CD4-positive, CD25-positive, alpha-beta regulatory T cell (primary cell): ENCODE measurements around the gene TAF11L2. TPM values are rescaled to one million over a fixed set of nuclear protein-coding genes. Genes with fewer than 3 reads are reported as not detected.
"Not testable (repeated sequence)": the region's sequence is repeated elsewhere in the genome, so short reads cannot be mapped to it uniquely, and the experiment has no call there.

Source experiments
- ATAC-seq, 2 donors: fragments of 150-1000 bp; cut with Tn5 transposase; one replicate each; pipeline ENCODE4 v1.10.0; 2021; ENCODE audit warnings: low read depth in 2 of 2, moderate number of reproducible peaks in 2 of 2, moderate library complexity in 1 of 2
- DNase-seq, 3 donors: peaks; one replicate each; pipeline versions ENCODE4 v3.0.0 to v3.0.0-alpha.2; 2012 to 2022; ENCODE audit warnings: mixed read lengths in 1 of 3
- H3K27ac ChIP-seq: one replicate; pipeline ENCODE4 v1.7.0; 2013; ENCODE audit warnings: mild to moderate bottlenecking, low read length; ENCODE audit not compliant: insufficient read depth, poor library complexity, severe bottlenecking
- H3K27me3 ChIP-seq: one replicate; pipeline ENCODE4 v1.7.0; 2013; ENCODE audit warnings: low read length; ENCODE audit not compliant: control insufficient read depth, insufficient read depth
- H3K36me3 ChIP-seq: one replicate; pipeline ENCODE4 v1.7.0; 2013; ENCODE audit warnings: mild to moderate bottlenecking, low read length, moderate library complexity; ENCODE audit not compliant: control insufficient read depth, insufficient read depth
- H3K4me1 ChIP-seq: 2 replicates; pipeline ENCODE4 v1.7.0; 2013; ENCODE audit warnings: mild to moderate bottlenecking, low read length; ENCODE audit not compliant: insufficient read depth, control insufficient read depth, poor library complexity, severe bottlenecking
- H3K4me3 ChIP-seq: one replicate; pipeline ENCODE4 v1.7.0; 2013; ENCODE audit warnings: low read depth, mild to moderate bottlenecking, low read length, moderate library complexity
- H3K9me3 ChIP-seq, 2 experiments: 1 replicate in 1 of 2; 2 replicates in 1 of 2; pipeline ENCODE4 v1.7.0; 2013; ENCODE audit warnings: low read length in 2 of 2, mild to moderate bottlenecking in 1 of 2, moderate library complexity in 1 of 2; ENCODE audit not compliant: control insufficient read depth in 2 of 2
- H3K27ac Mint-ChIP-seq, 3 donors: one replicate each; pipeline ENCODE4 v1.8.0; 2020 to 2022; ENCODE audit warnings: mild to moderate bottlenecking in 3 of 3, mixed read lengths in 3 of 3, moderate library complexity in 2 of 3
- H3K27me3 Mint-ChIP-seq: one replicate; pipeline ENCODE4 v1.8.0; 2022; ENCODE audit warnings: mild to moderate bottlenecking, mixed read lengths
- H3K36me3 Mint-ChIP-seq: one replicate; pipeline ENCODE4 v1.8.0; 2020; ENCODE audit warnings: mixed read lengths
- H3K4me1 Mint-ChIP-seq, 4 donors: one replicate each; pipeline ENCODE4 v1.8.0; 2020 to 2022; ENCODE audit warnings: mixed read lengths in 4 of 4, mild to moderate bottlenecking in 1 of 4
- H3K4me3 Mint-ChIP-seq, 4 donors: one replicate each; pipeline ENCODE4 v1.8.0; 2020 to 2022; ENCODE audit warnings: mild to moderate bottlenecking in 4 of 4, mixed read lengths in 4 of 4, moderate library complexity in 3 of 4
- H3K9me3 Mint-ChIP-seq, 7 donors: one replicate each; pipeline ENCODE4 v1.8.0; 2020 to 2022; ENCODE audit warnings: mixed read lengths in 7 of 7, mild to moderate bottlenecking in 3 of 7, moderate library complexity in 2 of 7
- polyA plus RNA-seq, 4 donors: library from polyadenylated mRNA; unstranded; fragments of 300-500 nt; fragmentation: Illumina TruSeq; gene quantifications; one replicate each; pipeline ENCODE4 v1.2.3, GENCODE V29; 2021
- total RNA-seq: library from RNA; stranded (reverse); gene quantifications from one replicate; pipeline ENCODE4 v1.2.3, GENCODE V29; 2022

TAF11L2 gene
- total and polyA plus RNA-seq, 5 donors from 2014 or later, result not detected

GRCh38 chr5:17497446-17497845, 585 bp upstream of the TAF11L2 start:
- peaks cover 0 to 18% (median 5%) of the 10 kb centered on the region in 7 donors for H3K9me3 Mint-ChIP-seq
- no peaks in the 10 kb centered on the region for H3K4me1 Mint-ChIP-seq
- ATAC-seq, result no peak
- no peak for DNase-seq
- no peaks in the 10 kb centered on the region for H3K36me3 Mint-ChIP-seq
- Histone ChIP-seq H3K36me3 (no peaks in the 10 kb centered on the region), H3K9me3 (no peaks in the 10 kb centered on the region), H3K27me3 (no peaks in the 10 kb centered on the region), H3K4me1 (no peaks in the 10 kb centered on the region), H3K4me3 (no peak overlapping the region), H3K27ac (no peak overlapping the region)
- H3K4me3 Mint-ChIP-seq, result no peak overlapping the region
- no peaks in the 10 kb centered on the region for H3K27me3 Mint-ChIP-seq
- H3K27ac Mint-ChIP-seq, result no peak overlapping the region

DNA sequence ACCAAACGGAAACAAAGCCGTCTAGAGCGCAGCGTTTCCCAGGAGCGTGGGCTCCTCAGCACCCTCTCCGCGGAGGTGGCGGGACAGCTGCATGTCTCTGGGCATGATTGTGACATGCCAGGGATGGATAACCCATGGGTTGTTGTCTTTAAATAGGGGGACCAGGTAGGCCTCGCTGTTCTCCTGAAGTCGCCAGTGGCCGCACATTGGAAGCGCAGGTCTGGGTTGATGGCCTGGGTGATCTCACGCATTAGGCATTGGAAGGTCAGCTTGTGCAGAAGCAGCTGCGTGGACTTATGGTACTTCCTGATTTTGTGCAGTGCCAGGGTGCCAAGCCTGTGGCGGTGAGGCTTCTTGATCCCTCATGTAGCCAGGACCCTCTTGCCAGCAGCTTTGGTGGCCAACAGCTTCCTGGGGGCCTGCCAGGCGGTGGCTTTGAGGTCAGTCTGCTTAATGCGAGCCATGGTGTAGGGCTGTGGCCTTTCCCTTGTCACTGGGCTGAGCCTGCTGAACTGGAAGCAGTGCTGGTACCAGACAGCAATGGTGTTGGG, 13.8 kb downstream of the TAF11L2 start:
- H3K36me3 ChIP-seq, result no peaks in the 10 kb centered on the region
- no peak overlapping the region for H3K4me3 ChIP-seq
- H3K27me3 ChIP-seq, result no peaks in the 10 kb centered on the region
- Mint-ChIP-seq H3K27ac (no peak overlapping the region), H3K36me3 (no peaks in the 10 kb centered on the region), H3K4me1 (no peaks in the 10 kb centered on the region), H3K9me3 (peaks cover 0 to 11% (median 3%) of the 10 kb centered on the region in 7 donors), H3K27me3 (no peaks in the 10 kb centered on the region), H3K4me3 (no peak overlapping the region)
- DNase-seq (no peak), ATAC-seq (no peak)
- no peak overlapping the region for H3K27ac ChIP-seq
- H3K4me1 ChIP-seq, result no peaks in the 10 kb centered on the region
- no peaks in the 10 kb centered on the region for H3K9me3 ChIP-seq

DNA sequence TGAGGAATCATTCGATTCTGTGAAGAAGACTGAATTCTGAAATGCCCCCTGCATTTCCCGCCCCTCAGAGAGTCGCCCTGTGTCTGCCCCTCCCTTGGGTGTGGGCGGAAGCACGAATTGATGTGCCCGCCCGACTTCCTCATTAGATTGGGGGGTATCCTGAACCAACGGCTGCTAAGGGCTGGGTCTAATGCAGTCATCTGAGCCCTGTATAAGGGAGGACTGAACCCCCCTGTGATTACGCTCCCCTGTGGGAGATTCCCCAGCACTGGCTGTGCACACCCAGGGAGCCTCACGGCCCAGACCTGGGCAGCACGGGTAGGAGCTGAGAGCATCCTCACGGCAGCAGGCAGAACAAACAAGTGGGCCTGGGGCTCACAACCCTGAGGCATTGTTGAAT, 19.5 kb downstream of the TAF11L2 start:
- not testable (repeated sequence) for H3K4me3 ChIP-seq, ATAC-seq, H3K36me3 Mint-ChIP-seq, H3K27ac Mint-ChIP-seq, H3K36me3 ChIP-seq, H3K27me3 Mint-ChIP-seq, H3K9me3 ChIP-seq, H3K27me3 ChIP-seq, H3K4me1 ChIP-seq, H3K27ac ChIP-seq, H3K4me1 Mint-ChIP-seq, H3K4me3 Mint-ChIP-seq, H3K9me3 Mint-ChIP-seq
- peak in 2 of 3 donors; percentile 0 to 7 for DNase-seq

DNA sequence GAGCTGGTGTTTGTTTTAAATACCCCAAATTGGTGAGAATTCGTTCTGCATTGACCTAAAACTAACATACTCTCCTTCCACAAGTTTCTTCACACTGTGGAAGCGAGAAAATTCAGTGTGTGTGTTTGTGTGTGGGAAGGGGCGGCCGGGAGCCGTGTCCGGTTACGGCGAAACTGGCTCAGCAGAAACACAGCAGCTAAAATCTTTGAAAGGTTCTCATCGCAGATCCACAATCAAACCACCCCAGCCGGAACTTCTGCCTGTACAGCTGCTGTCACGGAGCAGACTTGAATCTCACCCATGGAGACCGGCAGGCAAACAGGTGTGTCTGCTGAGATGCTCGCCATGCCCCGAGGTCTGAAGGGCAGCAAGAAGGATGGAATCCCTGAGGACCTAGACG, 20.0 kb downstream of the TAF11L2 start, which contains the start of gene TAF11L3:
Gene TAF11L3, plus strand, starts transcription at position 301 of the 400 bp plus-strand sequence.
- H3K27me3 ChIP-seq, DNase-seq, H3K27me3 Mint-ChIP-seq, H3K9me3 ChIP-seq, H3K9me3 Mint-ChIP-seq, H3K27ac Mint-ChIP-seq, H3K36me3 ChIP-seq, H3K4me1 Mint-ChIP-seq, H3K4me1 ChIP-seq, H3K4me3 ChIP-seq, H3K36me3 Mint-ChIP-seq, ATAC-seq, H3K27ac ChIP-seq, H3K4me3 Mint-ChIP-seq: not testable (repeated sequence)

DNA sequence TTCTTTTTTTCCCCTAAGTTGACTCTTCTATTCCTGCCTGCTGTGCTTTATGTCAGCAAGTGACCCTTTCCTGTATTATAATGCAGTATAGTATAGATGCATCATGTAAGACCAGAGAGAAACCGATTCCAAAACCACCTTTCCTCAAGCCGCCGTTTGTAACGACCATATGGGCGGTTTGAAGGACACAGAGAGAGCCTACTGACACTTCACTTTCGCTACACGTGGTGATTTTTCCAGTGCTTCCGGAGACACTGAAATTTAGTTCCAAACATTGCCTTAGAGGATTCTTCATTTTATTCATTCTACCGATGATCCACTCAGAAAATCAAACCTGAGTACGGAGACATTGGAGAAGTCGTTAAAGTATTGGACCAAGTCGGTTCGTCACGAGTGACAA, 21.5 kb downstream of the TAF11L2 start:
- H3K4me1 ChIP-seq, H3K4me3 Mint-ChIP-seq, H3K4me1 Mint-ChIP-seq, H3K4me3 ChIP-seq, H3K9me3 Mint-ChIP-seq, DNase-seq, H3K27me3 Mint-ChIP-seq, H3K27ac Mint-ChIP-seq, H3K36me3 Mint-ChIP-seq, H3K36me3 ChIP-seq, ATAC-seq, H3K9me3 ChIP-seq, H3K27ac ChIP-seq, H3K27me3 ChIP-seq: not testable (repeated sequence)

DNA sequence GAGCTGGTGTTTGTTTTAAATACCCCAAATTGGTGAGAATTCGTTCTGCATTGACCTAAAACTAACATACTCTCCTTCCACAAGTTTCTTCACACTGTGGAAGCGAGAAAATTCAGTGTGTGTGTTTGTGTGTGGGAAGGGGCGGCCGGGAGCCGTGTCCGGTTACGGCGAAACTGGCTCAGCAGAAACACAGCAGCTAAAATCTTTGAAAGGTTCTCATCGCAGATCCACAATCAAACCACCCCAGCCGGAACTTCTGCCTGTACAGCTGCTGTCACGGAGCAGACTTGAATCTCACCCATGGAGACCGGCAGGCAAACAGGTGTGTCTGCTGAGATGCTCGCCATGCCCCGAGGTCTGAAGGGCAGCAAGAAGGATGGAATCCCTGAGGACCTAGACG, 23.5 kb downstream of the TAF11L2 start, which contains the start of gene TAF11L4:
Gene TAF11L4, plus strand, starts transcription at position 301 of the 400 bp plus-strand sequence.
- not testable (repeated sequence) for H3K9me3 ChIP-seq, H3K27ac ChIP-seq, H3K4me3 ChIP-seq, ATAC-seq, H3K27ac Mint-ChIP-seq, H3K36me3 Mint-ChIP-seq, H3K36me3 ChIP-seq, H3K4me1 ChIP-seq, H3K4me3 Mint-ChIP-seq, H3K4me1 Mint-ChIP-seq, H3K27me3 Mint-ChIP-seq, H3K27me3 ChIP-seq, DNase-seq, H3K9me3 Mint-ChIP-seq

DNA sequence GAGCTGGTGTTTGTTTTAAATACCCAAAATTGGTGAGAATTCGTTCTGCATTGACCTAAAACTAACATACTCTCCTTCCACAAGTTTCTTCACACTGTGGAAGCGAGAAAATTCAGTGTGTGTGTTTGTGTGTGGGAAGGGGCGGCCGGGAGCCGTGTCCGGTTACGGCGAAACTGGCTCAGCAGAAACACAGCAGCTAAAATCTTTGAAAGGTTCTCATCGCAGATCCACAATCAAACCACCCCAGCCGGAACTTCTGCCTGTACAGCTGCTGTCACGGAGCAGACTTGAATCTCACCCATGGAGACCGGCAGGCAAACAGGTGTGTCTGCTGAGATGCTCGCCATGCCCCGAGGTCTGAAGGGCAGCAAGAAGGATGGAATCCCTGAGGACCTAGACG, 26.9 kb downstream of the TAF11L2 start, which contains the start of gene TAF11L5:
Gene TAF11L5, plus strand, starts transcription at position 301 of the 400 bp plus-strand sequence.
- H3K4me1 Mint-ChIP-seq, H3K4me3 ChIP-seq, ATAC-seq, H3K36me3 ChIP-seq, H3K27me3 ChIP-seq, H3K4me3 Mint-ChIP-seq, H3K27ac Mint-ChIP-seq, H3K27ac ChIP-seq, DNase-seq, H3K27me3 Mint-ChIP-seq, H3K9me3 ChIP-seq, H3K4me1 ChIP-seq, H3K36me3 Mint-ChIP-seq, H3K9me3 Mint-ChIP-seq: not testable (repeated sequence)

DNA sequence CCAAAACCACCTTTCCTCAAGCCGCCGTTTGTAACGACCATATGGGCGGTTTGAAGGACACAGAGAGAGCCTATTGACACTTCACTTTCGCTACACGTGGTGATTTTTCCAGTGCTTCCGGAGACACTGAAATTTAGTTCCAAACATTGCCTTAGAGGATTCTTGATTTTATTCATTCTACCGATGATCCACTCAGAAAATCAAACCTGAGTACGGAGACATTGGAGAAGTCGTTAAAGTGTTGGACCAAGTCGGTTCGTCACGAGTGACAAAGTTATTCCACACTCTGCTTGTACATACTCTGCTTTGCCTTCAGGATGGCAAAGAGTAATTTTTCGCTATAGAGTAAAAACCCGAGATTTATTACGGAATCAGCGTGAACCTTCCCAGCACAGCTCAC, 28.5 kb downstream of the TAF11L2 start:
- H3K4me1 Mint-ChIP-seq, H3K4me1 ChIP-seq, H3K27ac ChIP-seq, ATAC-seq, H3K4me3 Mint-ChIP-seq, H3K27me3 Mint-ChIP-seq, H3K27ac Mint-ChIP-seq, H3K36me3 ChIP-seq, H3K9me3 Mint-ChIP-seq, H3K36me3 Mint-ChIP-seq, H3K27me3 ChIP-seq, H3K9me3 ChIP-seq, H3K4me3 ChIP-seq: not testable (repeated sequence)
- DNase-seq, result peak in 1 of 3 donors; percentile 1
